A549 (cell line): ENCODE data around the gene ACSM6.

Experiments used
- EHMT2 ChIP-seq: fragments of 200-600 bp; sonication (generic); IDR thresholded peaks from 2 replicates; pipeline ENCODE4 v1.6.1; 2016; ENCODE audit warnings: antibody characterized with exemption, low read depth, mild to moderate bottlenecking, moderate library complexity
- EP300 ChIP-seq, 2 experiments: fragments of >200 bp; sonication (Bioruptor Twin); formaldehyde crosslinking; IDR thresholded peaks; 2 replicates in 1 of 2; 3 replicates in 1 of 2; pipeline ENCODE4 v1.6.1; 2016 to 2017
- HOXA7 ChIP-seq: fragments of 250-450 bp; sonication (Bioruptor Pico); IDR thresholded peaks from 2 replicates; pipeline ENCODE4 v1.5.0; 2020; ENCODE audit warnings: mild to moderate bottlenecking, moderate library complexity
- MAFK ChIP-seq: fragments of 450-650 bp; IDR thresholded peaks from 2 replicates; pipeline ENCODE4 v1.6.1; 2014; ENCODE audit not compliant: partially characterized antibody
- POLR2A ChIP-seq: IDR thresholded peaks from 2 replicates; pipeline ENCODE4 v1.6.1; 2012; ENCODE audit warnings: mild to moderate bottlenecking, low read length
- POLR2AphosphoS2 ChIP-seq: conservative IDR thresholded peaks from 2 replicates; pipeline ENCODE4 v1.6.1; 2012; ENCODE audit warnings: low read length, improper control_type of control experiment, inconsistent platforms
- RARB ChIP-seq: fragments of 250-450 bp; sonication (Bioruptor Pico); IDR thresholded peaks from 2 replicates; pipeline ENCODE4 v1.8.0; 2021; ENCODE audit warnings: mild to moderate bottlenecking, moderate library complexity
- TF ChIP-seq, protein P1 (sequence below): fragments of >200 bp; sonication (Bioruptor Twin); formaldehyde crosslinking; IDR thresholded peaks from 3 replicates; pipeline ENCODE4 v1.5.1; 2016

- TF ChIP-seq POLR2A (no peak), HOXA7 (CRISPR knock-in tag) (no peak), POLR2AphosphoS2 (no peak), EP300 (IDR thresholded peaks at IDR 0.05) (no peak), MAFK (no peak), RARB (CRISPR knock-in tag) (no peak), EHMT2 (no peak)
- TF ChIP-seq, protein P1, sequence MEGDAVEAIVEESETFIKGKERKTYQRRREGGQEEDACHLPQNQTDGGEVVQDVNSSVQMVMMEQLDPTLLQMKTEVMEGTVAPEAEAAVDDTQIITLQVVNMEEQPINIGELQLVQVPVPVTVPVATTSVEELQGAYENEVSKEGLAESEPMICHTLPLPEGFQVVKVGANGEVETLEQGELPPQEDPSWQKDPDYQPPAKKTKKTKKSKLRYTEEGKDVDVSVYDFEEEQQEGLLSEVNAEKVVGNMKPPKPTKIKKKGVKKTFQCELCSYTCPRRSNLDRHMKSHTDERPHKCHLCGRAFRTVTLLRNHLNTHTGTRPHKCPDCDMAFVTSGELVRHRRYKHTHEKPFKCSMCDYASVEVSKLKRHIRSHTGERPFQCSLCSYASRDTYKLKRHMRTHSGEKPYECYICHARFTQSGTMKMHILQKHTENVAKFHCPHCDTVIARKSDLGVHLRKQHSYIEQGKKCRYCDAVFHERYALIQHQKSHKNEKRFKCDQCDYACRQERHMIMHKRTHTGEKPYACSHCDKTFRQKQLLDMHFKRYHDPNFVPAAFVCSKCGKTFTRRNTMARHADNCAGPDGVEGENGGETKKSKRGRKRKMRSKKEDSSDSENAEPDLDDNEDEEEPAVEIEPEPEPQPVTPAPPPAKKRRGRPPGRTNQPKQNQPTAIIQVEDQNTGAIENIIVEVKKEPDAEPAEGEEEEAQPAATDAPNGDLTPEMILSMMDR: no peak
Measured at GRCh38 chr10:95233377-95234034, 39.5 kb downstream of the ACSM6 start.
